AG09319 (cell line): ENCODE measurements around the gene PLIN1.

Experiments used
- DNase-seq: peaks from one replicate; pipeline ENCODE4 v3.0.0-alpha.2; 2010; ENCODE audit warnings: low read depth; ENCODE audit errors: extremely low read depth
- TF ChIP-seq, protein P1 (sequence below): IDR thresholded peaks from 2 replicates; pipeline ENCODE4 v1.5.1; 2011; ENCODE audit warnings: low read depth, mild to moderate bottlenecking, inconsistent platforms, low read length, moderate library complexity

PLIN1 gene

GRCh38 chr15:89652666-89653065, 26.5 kb downstream of the PLIN1 start:
- DNase-seq, result no peak
- TF ChIP-seq, protein P1, sequence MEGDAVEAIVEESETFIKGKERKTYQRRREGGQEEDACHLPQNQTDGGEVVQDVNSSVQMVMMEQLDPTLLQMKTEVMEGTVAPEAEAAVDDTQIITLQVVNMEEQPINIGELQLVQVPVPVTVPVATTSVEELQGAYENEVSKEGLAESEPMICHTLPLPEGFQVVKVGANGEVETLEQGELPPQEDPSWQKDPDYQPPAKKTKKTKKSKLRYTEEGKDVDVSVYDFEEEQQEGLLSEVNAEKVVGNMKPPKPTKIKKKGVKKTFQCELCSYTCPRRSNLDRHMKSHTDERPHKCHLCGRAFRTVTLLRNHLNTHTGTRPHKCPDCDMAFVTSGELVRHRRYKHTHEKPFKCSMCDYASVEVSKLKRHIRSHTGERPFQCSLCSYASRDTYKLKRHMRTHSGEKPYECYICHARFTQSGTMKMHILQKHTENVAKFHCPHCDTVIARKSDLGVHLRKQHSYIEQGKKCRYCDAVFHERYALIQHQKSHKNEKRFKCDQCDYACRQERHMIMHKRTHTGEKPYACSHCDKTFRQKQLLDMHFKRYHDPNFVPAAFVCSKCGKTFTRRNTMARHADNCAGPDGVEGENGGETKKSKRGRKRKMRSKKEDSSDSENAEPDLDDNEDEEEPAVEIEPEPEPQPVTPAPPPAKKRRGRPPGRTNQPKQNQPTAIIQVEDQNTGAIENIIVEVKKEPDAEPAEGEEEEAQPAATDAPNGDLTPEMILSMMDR, result no peak

DNA sequence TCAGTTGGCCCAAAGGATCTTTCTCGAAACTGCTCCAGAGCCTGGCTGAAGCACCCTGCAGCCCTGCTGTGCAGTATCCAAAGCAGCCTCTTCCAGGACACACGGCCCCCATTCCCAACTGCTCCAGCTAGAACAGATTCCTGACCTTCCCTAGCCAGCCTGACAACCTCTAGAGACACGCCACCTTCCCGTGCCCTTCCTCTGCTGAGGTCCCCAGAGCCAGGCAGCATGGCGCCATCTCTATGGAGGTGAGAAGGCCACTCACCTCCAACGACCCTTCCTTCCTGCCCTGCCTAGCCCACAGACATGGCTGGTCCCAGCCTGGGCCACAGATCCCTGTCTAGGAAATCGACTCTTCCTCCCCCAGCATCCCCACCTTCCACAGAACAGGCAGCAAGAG, 27.0 kb downstream of the PLIN1 start:
- TF ChIP-seq, protein P1, result no peak
- DNase-seq, result no peak

GRCh38 chr15:89649716-89650115, 29.5 kb downstream of the PLIN1 start:
- DNase-seq, result no peak
- TF ChIP-seq, protein P1, result no peak

GRCh38 chr15:89649013-89649625, 30.0 kb downstream of the PLIN1 start:
- TF ChIP-seq, protein P1, result no peak
- DNase-seq, result no peak

DNA sequence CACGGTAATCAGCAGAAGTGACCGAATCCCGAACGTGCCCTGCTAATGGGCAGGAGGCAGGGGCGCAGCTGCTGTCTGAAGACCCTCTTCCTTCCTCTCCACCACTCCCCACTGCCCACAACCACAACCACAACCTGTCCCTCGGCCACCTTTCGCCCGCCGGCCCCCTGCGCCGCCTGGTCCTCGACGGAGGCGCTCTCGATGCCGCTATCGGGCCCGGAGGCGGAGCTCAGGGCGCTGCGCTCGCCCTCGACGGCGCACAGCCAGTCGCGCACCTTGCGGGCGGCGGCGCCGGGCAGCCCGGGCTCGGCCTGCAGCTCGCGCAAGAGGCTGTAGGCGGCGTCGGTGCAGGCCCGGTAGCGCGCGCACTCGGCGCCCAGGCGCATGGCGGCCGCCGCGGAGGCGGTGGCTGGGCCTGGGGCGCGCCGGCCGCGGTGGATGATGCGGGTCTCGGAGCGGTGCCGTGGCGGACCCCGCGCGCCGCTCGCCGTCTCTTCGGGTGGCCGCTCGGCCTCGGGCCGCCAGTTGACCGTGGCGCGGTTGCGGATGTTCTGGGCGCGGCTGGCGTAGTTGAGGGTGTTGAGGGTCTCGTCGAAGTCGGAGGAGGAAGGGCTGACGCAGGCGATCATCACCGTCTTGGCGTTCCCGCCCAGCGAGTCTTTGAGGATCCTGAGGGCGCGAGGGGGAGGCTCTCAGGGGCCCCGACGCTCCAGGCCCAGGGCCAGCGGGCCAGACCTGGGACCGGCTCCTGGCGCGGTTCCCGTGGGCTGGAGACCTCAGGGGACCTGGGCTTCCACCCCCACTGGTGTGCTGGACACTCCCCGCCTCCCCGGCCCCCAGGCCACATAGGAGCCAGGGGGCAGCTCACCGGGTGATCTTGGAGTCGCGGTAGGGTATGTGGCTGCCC, 30.8 kb downstream of the PLIN1 start:
- TF ChIP-seq, protein P1, result no peak
- DNase-seq, result no peak

- TF ChIP-seq, protein P1, result peak; percentile 94
- no peak for DNase-seq
These were observed 31.8 kb downstream of the PLIN1 start for GRCh38 chr15:89647191-89647851.
